Liver (tissue), 9 donors: ENCODE data around the gene DIABLO. TPM values are rescaled to one million over a fixed set of nuclear protein-coding genes. Genes with fewer than 3 reads are reported as not detected.

ENCODE experiments used
- DNase-seq: peaks from one replicate; pipeline ENCODE4 v3.0.0-alpha.2; 2017; ENCODE audit warnings: low spot score
- H3K27ac ChIP-seq, 2 donors: one replicate each; pipeline ENCODE4 v1.7.0; 2013; ENCODE audit warnings: inconsistent platforms in 2 of 2, low read length in 2 of 2, control low read depth in 1 of 2, low read depth in 1 of 2, mild to moderate bottlenecking in 1 of 2
- H3K27me3 ChIP-seq, 4 donors: one replicate each; pipeline versions ENCODE4 v1.6.1 to v1.7.0; 2013; ENCODE audit warnings: low read length in 3 of 4, inconsistent platforms in 1 of 4, mild to moderate bottlenecking in 1 of 4, moderate library complexity in 1 of 4; ENCODE audit not compliant: control insufficient read depth in 4 of 4, insufficient read depth in 4 of 4
- H3K36me3 ChIP-seq, 4 donors: one replicate each; pipeline versions ENCODE4 v1.6.1 to v1.7.0; 2013; ENCODE audit warnings: low read length in 3 of 4, mild to moderate bottlenecking in 3 of 4, low read depth in 1 of 4, moderate library complexity in 1 of 4; ENCODE audit not compliant: control insufficient read depth in 4 of 4, insufficient read depth in 3 of 4
- H3K4me1 ChIP-seq, 4 donors: one replicate each; pipeline versions ENCODE4 v1.6.1 to v1.7.0; 2013; ENCODE audit warnings: low read length in 3 of 4, mild to moderate bottlenecking in 3 of 4, moderate library complexity in 1 of 4; ENCODE audit not compliant: control insufficient read depth in 4 of 4, insufficient read depth in 4 of 4
- H3K4me3 ChIP-seq, 3 donors: one replicate each; pipeline versions ENCODE4 v1.6.1 to v1.7.0; 2013; ENCODE audit warnings: low read length in 3 of 3, control low read depth in 1 of 3, low read depth in 1 of 3, mild to moderate bottlenecking in 1 of 3
- H3K9ac ChIP-seq, 2 donors: one replicate each; pipeline ENCODE4 v1.7.0; 2013; ENCODE audit warnings: low read length in 2 of 2, mild to moderate bottlenecking in 2 of 2, moderate library complexity in 2 of 2, control low read depth in 1 of 2, low read depth in 1 of 2
- H3K9me3 ChIP-seq, 4 donors: one replicate each; pipeline versions ENCODE4 v1.6.1 to v1.7.0; 2013; ENCODE audit warnings: low read length in 3 of 4; ENCODE audit not compliant: control insufficient read depth in 4 of 4
- EGR1 ChIP-seq, 2 donors: IDR thresholded peaks; 2 replicates each; pipeline ENCODE4 v1.6.1; 2016 to 2018; ENCODE audit warnings: antibody characterized with exemption in 2 of 2, low read depth in 2 of 2
- FOXA1 ChIP-seq: IDR thresholded peaks from 2 replicates; pipeline ENCODE4 v1.6.1; 2016; ENCODE audit warnings: antibody characterized with exemption
- FOXA2 ChIP-seq: IDR thresholded peaks from 2 replicates; pipeline ENCODE4 v1.6.1; 2016; ENCODE audit warnings: antibody characterized with exemption
- GABPA ChIP-seq, 2 donors: IDR thresholded peaks in 1 of 2; conservative IDR thresholded peaks in 1 of 2; 2 replicates each; pipeline ENCODE4 v1.6.1; 2016; ENCODE audit warnings: antibody characterized with exemption in 2 of 2, mild to moderate bottlenecking in 1 of 2, moderate library complexity in 1 of 2
- HNF4A ChIP-seq, 2 donors: conservative IDR thresholded peaks; 2 replicates each; pipeline ENCODE4 v1.6.1; 2016; ENCODE audit warnings: antibody characterized with exemption in 2 of 2, mild to moderate bottlenecking in 2 of 2
- HNF4G ChIP-seq: IDR thresholded peaks from 2 replicates; pipeline ENCODE4 v1.6.1; 2016; ENCODE audit warnings: antibody characterized with exemption
- JUND ChIP-seq, 2 donors: IDR thresholded peaks; 2 replicates each; pipeline ENCODE4 v1.6.1; 2016; ENCODE audit warnings: antibody characterized with exemption in 2 of 2
- NR2F2 ChIP-seq: IDR thresholded peaks from 2 replicates; pipeline ENCODE4 v1.6.1; 2016; ENCODE audit warnings: antibody characterized with exemption
- RAD21 ChIP-seq, 2 donors: IDR thresholded peaks; 2 replicates each; pipeline ENCODE4 v1.6.1; 2016; ENCODE audit warnings: antibody characterized with exemption in 2 of 2, mild to moderate bottlenecking in 2 of 2
- RXRA ChIP-seq, 2 donors: IDR thresholded peaks; 2 replicates each; pipeline ENCODE4 v1.6.1; 2017 to 2018; ENCODE audit warnings: antibody characterized with exemption in 2 of 2, mild to moderate bottlenecking in 1 of 2
- SP1 ChIP-seq: IDR thresholded peaks from 2 replicates; pipeline ENCODE4 v1.6.1; 2018; ENCODE audit warnings: antibody characterized with exemption, mild to moderate bottlenecking
- TAF1 ChIP-seq: conservative IDR thresholded peaks from 2 replicates; pipeline ENCODE4 v1.6.1; 2016; ENCODE audit warnings: antibody characterized with exemption, mild to moderate bottlenecking
- YY1 ChIP-seq: IDR thresholded peaks from 2 replicates; pipeline ENCODE4 v1.6.1; 2016; ENCODE audit warnings: antibody characterized with exemption, mild to moderate bottlenecking
- ZBTB33 ChIP-seq: IDR thresholded peaks from 2 replicates; pipeline ENCODE4 v1.6.1; 2016; ENCODE audit warnings: antibody characterized with exemption
- WGBS: extraction: QIAGEN DNeasy Blood & Tissue Kit; methylation state at CpG from one replicate; pipeline ENCODE4 v1.1.7; 2013; 5-methylcytosine and 5-hydroxymethylcytosine counted together
- polyA plus RNA-seq, 2 donors: library from polyadenylated mRNA; stranded (reverse) in 1 of 2; unstranded in 1 of 2; fragments of 200-250 nt in 1 of 2; fragments of >200 nt in 1 of 2; fragmentation: Nextera tagmentation in 1 of 2; extraction: Ambion mirVana in 1 of 2; gene quantifications; one replicate each; pipeline versions ENCODE4 v1.2.1 to v1.2.3, GENCODE V29; 2013 to 2015
- total RNA-seq, 2 donors: library from RNA; depleted of rRNA; stranded (reverse); fragments of >200 nt; gene quantifications; one replicate each; pipeline ENCODE4 v1.2.3, GENCODE V29; 2014
- TF ChIP-seq, protein P1 (sequence below): fragments of 150-350 bp; IDR thresholded peaks from 2 replicates; pipeline ENCODE4 v1.5.1; 2017; ENCODE audit warnings: improper control_type of control experiment, low read depth, low read length; ENCODE audit not compliant: missing input control
- TF ChIP-seq, protein P2 (sequence below): IDR thresholded peaks from 2 replicates; pipeline ENCODE4 v1.6.1; 2016; ENCODE audit warnings: antibody characterized with exemption
- TF ChIP-seq, protein P3 (sequence below): IDR thresholded peaks from 2 replicates; pipeline ENCODE4 v1.6.1; 2016; ENCODE audit warnings: antibody characterized with exemption
- donor health status: healthy.
- donor health status: healthy.
- donor health status: healthy.
- donor health status: healthy.
- donor health status: healthy.

DIABLO gene
- total and polyA plus RNA-seq, 4 donors: 20.4 to 34.4 (median 28.5) TPM

- WGBS: 88% methylated on average over 6 of the region's 6 CpGs
- no peak for DNase-seq
These were observed 18.1 kb upstream of the DIABLO start for GRCh38 chr12:122243965-122244364.

GRCh38 chr12:122238861-122239260 lies 13.0 kb upstream of the DIABLO start:
- WGBS: 97% methylated on average over 5 of the region's 5 CpGs
- Histone ChIP-seq H3K36me3 (peaks cover 1 to 13% (median 8%) of the 10 kb centered on the region in 4 donors), H3K27me3 (no peaks in the 10 kb centered on the region), H3K9me3 (no peaks in the 10 kb centered on the region), H3K27ac (no peak overlapping the region), H3K4me3 (no peak overlapping the region), H3K9ac (no peak overlapping the region), H3K4me1 (peaks cover 0 to 10% (median 6%) of the 10 kb centered on the region in 4 donors)
- no peak for DNase-seq
- no peak for TF ChIP-seq GABPA (IDR thresholded peaks at IDR 0.05 in 1 of 2, conservative IDR thresholded peaks at IDR 0.05 in 1 of 2)
- no peak for TF ChIP-seq NR2F2
- no peak for TF ChIP-seq YY1
- TF ChIP-seq EGR1 (IDR thresholded peaks at IDR 0.05; ENCODE audit: low read depth in 2 of 2): no peak
- TF ChIP-seq SP1: no peak
- TF ChIP-seq, protein P1, sequence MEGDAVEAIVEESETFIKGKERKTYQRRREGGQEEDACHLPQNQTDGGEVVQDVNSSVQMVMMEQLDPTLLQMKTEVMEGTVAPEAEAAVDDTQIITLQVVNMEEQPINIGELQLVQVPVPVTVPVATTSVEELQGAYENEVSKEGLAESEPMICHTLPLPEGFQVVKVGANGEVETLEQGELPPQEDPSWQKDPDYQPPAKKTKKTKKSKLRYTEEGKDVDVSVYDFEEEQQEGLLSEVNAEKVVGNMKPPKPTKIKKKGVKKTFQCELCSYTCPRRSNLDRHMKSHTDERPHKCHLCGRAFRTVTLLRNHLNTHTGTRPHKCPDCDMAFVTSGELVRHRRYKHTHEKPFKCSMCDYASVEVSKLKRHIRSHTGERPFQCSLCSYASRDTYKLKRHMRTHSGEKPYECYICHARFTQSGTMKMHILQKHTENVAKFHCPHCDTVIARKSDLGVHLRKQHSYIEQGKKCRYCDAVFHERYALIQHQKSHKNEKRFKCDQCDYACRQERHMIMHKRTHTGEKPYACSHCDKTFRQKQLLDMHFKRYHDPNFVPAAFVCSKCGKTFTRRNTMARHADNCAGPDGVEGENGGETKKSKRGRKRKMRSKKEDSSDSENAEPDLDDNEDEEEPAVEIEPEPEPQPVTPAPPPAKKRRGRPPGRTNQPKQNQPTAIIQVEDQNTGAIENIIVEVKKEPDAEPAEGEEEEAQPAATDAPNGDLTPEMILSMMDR: no peak
- no peak for TF ChIP-seq RAD21 (IDR thresholded peaks at IDR 0.05)
- no peak for TF ChIP-seq FOXA1
- no peak for TF ChIP-seq JUND (IDR thresholded peaks at IDR 0.05)
- TF ChIP-seq TAF1: no peak
- TF ChIP-seq, protein P2, sequence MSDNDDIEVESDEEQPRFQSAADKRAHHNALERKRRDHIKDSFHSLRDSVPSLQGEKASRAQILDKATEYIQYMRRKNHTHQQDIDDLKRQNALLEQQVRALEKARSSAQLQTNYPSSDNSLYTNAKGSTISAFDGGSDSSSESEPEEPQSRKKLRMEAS: no peak
- no peak for TF ChIP-seq RXRA (IDR thresholded peaks at IDR 0.05)
- TF ChIP-seq HNF4G: no peak
- TF ChIP-seq FOXA2: no peak
- no peak for TF ChIP-seq ZBTB33
- TF ChIP-seq, protein P3, sequence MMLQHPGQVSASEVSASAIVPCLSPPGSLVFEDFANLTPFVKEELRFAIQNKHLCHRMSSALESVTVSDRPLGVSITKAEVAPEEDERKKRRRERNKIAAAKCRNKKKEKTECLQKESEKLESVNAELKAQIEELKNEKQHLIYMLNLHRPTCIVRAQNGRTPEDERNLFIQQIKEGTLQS: no peak
- no peak for TF ChIP-seq HNF4A (conservative IDR thresholded peaks at IDR 0.05)

More at GRCh38 chr12:122243965-122244364, 18.1 kb upstream of the DIABLO start:
- Histone ChIP-seq H3K4me1 (no peaks in the 10 kb centered on the region), H3K4me3 (no peak overlapping the region), H3K36me3 (peaks cover 1 to 12% (median 7%) of the 10 kb centered on the region in 4 donors), H3K9me3 (no peaks in the 10 kb centered on the region), H3K27ac (no peak overlapping the region), H3K9ac (no peak overlapping the region), H3K27me3 (no peaks in the 10 kb centered on the region)
- TF ChIP-seq NR2F2: no peak
- no peak for TF ChIP-seq YY1
- TF ChIP-seq FOXA2: no peak
- TF ChIP-seq RXRA (IDR thresholded peaks at IDR 0.05): no peak
- TF ChIP-seq FOXA1: no peak
- no peak for TF ChIP-seq HNF4G
- TF ChIP-seq SP1: no peak
- TF ChIP-seq TAF1: no peak
